HAP-1 (cell line): ENCODE results near the gene KERA.

ENCODE experiments used
- DNase-seq, 2 experiments: peaks; one replicate each; pipeline ENCODE4 v3.0.0-alpha.2; 2016 to 2020; ENCODE audit warnings: low spot score in 2 of 2
- H3K27me3 ChIP-seq: fragments of 250-450 bp; sonication (Bioruptor Pico); 2 replicates; pipeline ENCODE4 v1.5.1; 2020; ENCODE audit warnings: low read depth, mild to moderate bottlenecking, moderate library complexity
- H3K36me3 ChIP-seq: fragments of 250-450 bp; sonication (Bioruptor Pico); replicated peaks from 2 replicates; pipeline ENCODE4 v1.5.1; 2020; ENCODE audit warnings: mild to moderate bottlenecking
- H3K4me1 ChIP-seq: fragments of 250-450 bp; sonication (Bioruptor Pico); 2 replicates; pipeline ENCODE4 v1.5.1; 2020; ENCODE audit warnings: mild to moderate bottlenecking
- H3K4me3 ChIP-seq: fragments of 250-450 bp; sonication (Bioruptor Pico); 2 replicates; pipeline ENCODE4 v1.5.1; 2020; ENCODE audit warnings: mild to moderate bottlenecking, moderate library complexity
- H3K9me3 ChIP-seq: fragments of 250-450 bp; sonication (Bioruptor Pico); 2 replicates; pipeline ENCODE4 v1.5.1; 2020; ENCODE audit warnings: mild to moderate bottlenecking, moderate library complexity
- in situ Hi-C: fragments of 300-500 bp; cut with MboI; formaldehyde crosslinking; loops from 3 replicates; pipeline ENCODE4 v1.14.3; 2020; ENCODE audit warnings: low sequenced_read_pairs, inconsistent platforms, mixed read lengths

The KERA gene

GRCh38 chr12:91057368-91058165, at the start of gene KERA:
Gene KERA (minus strand): TSS chr12:91058024. CDS start chr12:91056281, 1,743 bp downstream.
- H3K27me3 ChIP-seq = no peaks in the 10 kb centered on the region
- H3K4me3 ChIP-seq = no peak within 1 kb of the TSS
- H3K4me1 ChIP-seq = no peaks in the 10 kb centered on the region
- no peak for DNase-seq
- no peaks in the 10 kb centered on the region for H3K36me3 ChIP-seq
- H3K9me3 ChIP-seq = no peaks in the 10 kb centered on the region
- in situ Hi-C loops = no loop called here

GRCh38 chr12:91106283-91106682, 48.5 kb upstream of the KERA start:
- H3K4me1 ChIP-seq = no peaks in the 10 kb centered on the region
- H3K27me3 ChIP-seq = no peaks in the 10 kb centered on the region
- no peaks in the 10 kb centered on the region for H3K9me3 ChIP-seq
- DNase-seq = no peak
- in situ Hi-C loops = no loop called here
- no peaks in the 10 kb centered on the region for H3K36me3 ChIP-seq
- H3K4me3 ChIP-seq = no peak overlapping the region

GRCh38 chr12:91105807-91106206, 48.0 kb upstream of the KERA start:
- Histone ChIP-seq H3K9me3 (no peaks in the 10 kb centered on the region), H3K4me3 (no peak overlapping the region), H3K36me3 (no peaks in the 10 kb centered on the region), H3K4me1 (no peaks in the 10 kb centered on the region), H3K27me3 (no peaks in the 10 kb centered on the region)
- in situ Hi-C loops = no loop called here
- no peak for DNase-seq

GRCh38 chr12:91104812-91105466, 47.1 kb upstream of the KERA start:
- in situ Hi-C loops = no loop called here

GRCh38 chr12:91103624-91104023, 45.8 kb upstream of the KERA start:
- DNase-seq = no peak
- H3K36me3 ChIP-seq = no peaks in the 10 kb centered on the region
- no peak overlapping the region for H3K4me3 ChIP-seq
- H3K9me3 ChIP-seq = no peaks in the 10 kb centered on the region
- no peaks in the 10 kb centered on the region for H3K27me3 ChIP-seq
- in situ Hi-C loops = no loop called here
- H3K4me1 ChIP-seq = no peaks in the 10 kb centered on the region

More at GRCh38 chr12:91104812-91105466, 47.1 kb upstream of the KERA start:
- Histone ChIP-seq H3K4me3 (no peak overlapping the region), H3K4me1 (no peaks in the 10 kb centered on the region), H3K36me3 (no peaks in the 10 kb centered on the region), H3K9me3 (no peaks in the 10 kb centered on the region), H3K27me3 (no peaks in the 10 kb centered on the region)
- DNase-seq = no peak

GRCh38 chr12:91103101-91103500, 45.3 kb upstream of the KERA start:
- Histone ChIP-seq H3K9me3 (no peaks in the 10 kb centered on the region), H3K4me3 (no peak overlapping the region), H3K36me3 (no peaks in the 10 kb centered on the region), H3K27me3 (no peaks in the 10 kb centered on the region), H3K4me1 (no peaks in the 10 kb centered on the region)
- DNase-seq = no peak
- in situ Hi-C loops = no loop called here

- Histone ChIP-seq H3K9me3 (no peaks in the 10 kb centered on the region), H3K4me1 (no peaks in the 10 kb centered on the region), H3K4me3 (no peak overlapping the region), H3K36me3 (no peaks in the 10 kb centered on the region), H3K27me3 (no peaks in the 10 kb centered on the region)
- DNase-seq = no peak
- in situ Hi-C loops = no loop called here
Observed at GRCh38 chr12:91100906-91101305, 43.1 kb upstream of the KERA start.

GRCh38 chr12:91099836-91100235, 42.0 kb upstream of the KERA start:
- DNase-seq = no peak
- in situ Hi-C loops = no loop called here
- Histone ChIP-seq H3K36me3 (no peaks in the 10 kb centered on the region), H3K27me3 (no peaks in the 10 kb centered on the region), H3K4me1 (no peaks in the 10 kb centered on the region), H3K4me3 (no peak overlapping the region), H3K9me3 (no peaks in the 10 kb centered on the region)

GRCh38 chr12:91099341-91099740, 41.5 kb upstream of the KERA start:
- DNase-seq = no peak
- in situ Hi-C loops = no loop called here
- Histone ChIP-seq H3K9me3 (no peaks in the 10 kb centered on the region), H3K4me3 (no peak overlapping the region), H3K36me3 (no peaks in the 10 kb centered on the region), H3K4me1 (no peaks in the 10 kb centered on the region), H3K27me3 (0 out of 2 replicates have a peak, but pooled peaks cover 3% of the 10 kb centered on the region)

- H3K27me3 ChIP-seq = 0 out of 2 replicates have a peak, but pooled peaks cover 3% of the 10 kb centered on the region
- no peaks in the 10 kb centered on the region for H3K9me3 ChIP-seq
- in situ Hi-C loops = no loop called here
- DNase-seq = no peak
- no peaks in the 10 kb centered on the region for H3K4me1 ChIP-seq
- no peak overlapping the region for H3K4me3 ChIP-seq
- no peaks in the 10 kb centered on the region for H3K36me3 ChIP-seq
Observed at GRCh38 chr12:91098941-91099340, 41.1 kb upstream of the KERA start.

GRCh38 chr12:91098461-91098860, 40.6 kb upstream of the KERA start:
- no peaks in the 10 kb centered on the region for H3K36me3 ChIP-seq
- in situ Hi-C loops = no loop called here

GRCh38 chr12:91094957-91095356, 37.1 kb upstream of the KERA start:
- no peaks in the 10 kb centered on the region for H3K36me3 ChIP-seq
- H3K27me3 ChIP-seq = 0 out of 2 replicates have a peak, but pooled peaks cover 3% of the 10 kb centered on the region
- no peak overlapping the region for H3K4me3 ChIP-seq
- no peak for DNase-seq
- H3K4me1 ChIP-seq = no peaks in the 10 kb centered on the region
- H3K9me3 ChIP-seq = no peaks in the 10 kb centered on the region
- in situ Hi-C loops = no loop called here

More at GRCh38 chr12:91098461-91098860, 40.6 kb upstream of the KERA start:
- no peak for DNase-seq
- no peaks in the 10 kb centered on the region for H3K4me1 ChIP-seq
- no peaks in the 10 kb centered on the region for H3K9me3 ChIP-seq
- no peak overlapping the region for H3K4me3 ChIP-seq
- H3K27me3 ChIP-seq = 0 out of 2 replicates have a peak, but pooled peaks cover 3% of the 10 kb centered on the region

- in situ Hi-C loops = no loop called here
- no peak for DNase-seq
- Histone ChIP-seq H3K4me3 (no peak overlapping the region), H3K36me3 (no peaks in the 10 kb centered on the region), H3K9me3 (no peaks in the 10 kb centered on the region), H3K4me1 (no peaks in the 10 kb centered on the region), H3K27me3 (0 out of 2 replicates have a peak, but pooled peaks cover 3% of the 10 kb centered on the region)
Observed at GRCh38 chr12:91094032-91094662, 36.3 kb upstream of the KERA start.

GRCh38 chr12:91093341-91093740, 35.5 kb upstream of the KERA start:
- Histone ChIP-seq H3K9me3 (no peaks in the 10 kb centered on the region), H3K4me1 (no peaks in the 10 kb centered on the region), H3K36me3 (no peaks in the 10 kb centered on the region), H3K27me3 (0 out of 2 replicates have a peak, but pooled peaks cover 3% of the 10 kb centered on the region), H3K4me3 (no peak overlapping the region)
- DNase-seq = no peak
- in situ Hi-C loops = no loop called here
